Measurements from ENCODE around the gene OPTN.

The OPTN gene

GRCh38 chr10:13118784-13119410, 18.9 kb downstream of the OPTN start:
- DNase-seq = no peak
- TF ChIP-seq CTCF (IDR thresholded peaks at IDR 0.05) = no peak
- H3K4me1 Mint-ChIP-seq = peaks cover 9% of the 10 kb centered on the region
- peaks cover 10% of the 10 kb centered on the region for H3K36me3 Mint-ChIP-seq (ENCODE audit: low read depth)
- H3K27ac Mint-ChIP-seq = peak overlapping the region; percentile 30
- no peaks in the 10 kb centered on the region for H3K9me3 Mint-ChIP-seq
- H3K4me3 Mint-ChIP-seq = no peak overlapping the region
- peaks cover 5% of the 10 kb centered on the region for H3K27me3 Mint-ChIP-seq (ENCODE audit: low read depth, poor library complexity)

- no peak for TF ChIP-seq CTCF (IDR thresholded peaks at IDR 0.05)
Observed at GRCh38 chr10:13120786-13121499, 21.0 kb downstream of the OPTN start.

GRCh38 chr10:13121500-13121854, 21.5 kb downstream of the OPTN start:
- Mint-ChIP-seq H3K36me3 (ENCODE audit: low read depth) (peaks cover 10% of the 10 kb centered on the region), H3K27ac (no peak overlapping the region), H3K27me3 (ENCODE audit: low read depth, poor library complexity) (peaks cover 5% of the 10 kb centered on the region), H3K9me3 (no peaks in the 10 kb centered on the region), H3K4me1 (no peaks in the 10 kb centered on the region), H3K4me3 (no peak overlapping the region)
- DNase-seq = no peak
- no peak for TF ChIP-seq CTCF (IDR thresholded peaks at IDR 0.05)

More at GRCh38 chr10:13120786-13121499, 21.0 kb downstream of the OPTN start:
- H3K4me3 Mint-ChIP-seq = no peak overlapping the region
- H3K9me3 Mint-ChIP-seq = no peaks in the 10 kb centered on the region
- H3K27ac Mint-ChIP-seq = peak overlapping the region; percentile 84
- DNase-seq = no peak
- H3K4me1 Mint-ChIP-seq = peaks cover 4% of the 10 kb centered on the region
- peaks cover 10% of the 10 kb centered on the region for H3K36me3 Mint-ChIP-seq (ENCODE audit: low read depth)
- H3K27me3 Mint-ChIP-seq (ENCODE audit: low read depth, poor library complexity) = peaks cover 5% of the 10 kb centered on the region

GRCh38 chr10:13136651-13137050, 36.7 kb downstream of the OPTN start:
- no peak for DNase-seq
- no peaks in the 10 kb centered on the region for H3K9me3 Mint-ChIP-seq
- H3K27ac Mint-ChIP-seq = no peak overlapping the region
- no peak for TF ChIP-seq CTCF (IDR thresholded peaks at IDR 0.05)
- no peak overlapping the region for H3K4me3 Mint-ChIP-seq
- H3K27me3 Mint-ChIP-seq (ENCODE audit: low read depth, poor library complexity) = no peaks in the 10 kb centered on the region
- H3K36me3 Mint-ChIP-seq (ENCODE audit: low read depth) = no peaks in the 10 kb centered on the region
- H3K4me1 Mint-ChIP-seq = peaks cover 22% of the 10 kb centered on the region

GRCh38 chr10:13139150-13139549, 39.2 kb downstream of the OPTN start:
- no peak for DNase-seq
- Mint-ChIP-seq H3K27me3 (ENCODE audit: low read depth, poor library complexity) (no peaks in the 10 kb centered on the region), H3K36me3 (ENCODE audit: low read depth) (no peaks in the 10 kb centered on the region), H3K9me3 (peaks cover under 1% of the 10 kb centered on the region), H3K4me3 (no peak overlapping the region), H3K4me1 (peaks cover 27% of the 10 kb centered on the region), H3K27ac (no peak overlapping the region)
- no peak for TF ChIP-seq CTCF (IDR thresholded peaks at IDR 0.05)

- peaks cover 5% of the 10 kb centered on the region for H3K9me3 Mint-ChIP-seq
- H3K4me3 Mint-ChIP-seq = no peak overlapping the region
- H3K36me3 Mint-ChIP-seq (ENCODE audit: low read depth) = no peaks in the 10 kb centered on the region
- H3K27ac Mint-ChIP-seq = no peak overlapping the region
- TF ChIP-seq CTCF (IDR thresholded peaks at IDR 0.05) = no peak
- DNase-seq = no peak
- H3K4me1 Mint-ChIP-seq = peaks cover 29% of the 10 kb centered on the region
- H3K27me3 Mint-ChIP-seq (ENCODE audit: low read depth, poor library complexity) = no peaks in the 10 kb centered on the region
Observed at GRCh38 chr10:13139676-13140075, 39.7 kb downstream of the OPTN start.
